GM18498 (cell line): ENCODE data around the gene HOXC11.

ENCODE experiments used
- ATAC-seq: cut with Tn5 transposase; IDR thresholded peaks from one replicate; pipeline ENCODE4 v1.9.1; 2021; ENCODE audit warnings: mild to moderate bottlenecking, moderate library complexity; ENCODE audit not compliant: unreplicated experiment

Gene HOXC11

DNA sequence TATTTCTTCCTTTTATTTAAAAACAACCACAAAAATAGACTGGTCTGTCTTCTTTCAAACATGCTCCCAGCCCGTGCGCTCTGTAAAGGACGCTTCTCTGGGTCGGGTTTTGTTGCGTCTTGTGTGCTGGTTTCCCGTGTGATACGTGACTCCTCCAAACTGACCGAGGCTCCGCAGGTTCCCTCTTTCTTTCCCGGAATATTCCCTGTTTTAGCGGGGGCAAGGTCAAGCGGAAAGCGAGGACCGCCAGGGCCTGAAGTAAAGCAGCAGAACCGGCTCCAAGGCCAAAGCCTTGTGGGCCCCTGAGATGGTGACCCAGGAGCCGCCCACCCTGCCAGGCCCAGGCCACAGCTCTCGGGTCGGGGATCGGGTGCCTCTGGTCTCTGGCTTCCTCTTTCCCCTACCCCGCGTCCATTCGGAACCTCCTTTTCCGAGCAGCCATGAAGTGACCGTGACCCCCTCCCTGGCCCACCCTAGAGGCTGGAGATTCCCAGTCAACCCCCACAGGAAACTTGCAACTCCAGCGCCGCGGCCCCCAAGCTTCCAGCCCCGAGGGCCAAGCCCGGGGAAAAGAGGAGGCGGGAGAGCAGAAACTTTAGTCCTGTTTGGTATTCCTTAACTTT, 11.1 kb downstream of the HOXC11 start:
- ATAC-seq = no peak

DNA sequence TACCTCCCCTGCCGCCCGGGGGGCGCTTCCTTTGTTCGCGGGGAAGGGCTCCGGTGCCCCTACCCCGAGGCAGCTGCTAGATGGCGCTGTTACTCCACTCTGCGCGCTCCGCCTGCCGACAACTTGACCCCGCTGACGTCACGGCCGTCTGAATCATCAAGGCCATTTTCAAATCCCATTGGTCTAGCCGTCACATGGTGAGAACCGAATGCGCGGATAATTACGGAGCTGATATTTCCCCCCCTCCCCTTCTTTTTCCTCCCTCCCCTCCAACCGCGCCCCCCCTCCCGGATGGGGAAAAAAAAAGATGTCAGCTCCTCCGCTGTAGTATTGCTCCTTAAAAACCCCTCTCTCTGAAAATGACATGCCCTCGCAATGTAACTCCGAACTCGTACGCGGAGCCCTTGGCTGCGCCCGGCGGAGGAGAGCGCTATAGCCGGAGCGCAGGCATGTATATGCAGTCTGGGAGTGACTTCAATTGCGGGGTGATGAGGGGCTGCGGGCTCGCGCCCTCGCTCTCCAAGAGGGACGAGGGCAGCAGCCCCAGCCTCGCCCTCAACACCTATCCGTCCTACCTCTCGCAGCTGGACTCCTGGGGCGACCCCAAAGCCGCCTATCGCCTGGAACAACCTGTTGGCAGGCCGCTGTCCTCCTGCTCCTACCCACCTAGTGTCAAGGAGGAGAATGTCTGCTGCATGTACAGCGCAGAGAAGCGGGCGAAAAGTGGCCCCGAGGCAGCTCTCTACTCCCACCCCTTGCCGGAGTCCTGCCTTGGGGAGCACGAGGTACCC, 12.2 kb downstream of the HOXC11 start, which contains the start of gene HOXC10:
TSS of gene HOXC10 (plus strand) at position 246 of the 791 bp plus-strand sequence. CDS start at position 360, 114 bp downstream.
- no peak for ATAC-seq

DNA sequence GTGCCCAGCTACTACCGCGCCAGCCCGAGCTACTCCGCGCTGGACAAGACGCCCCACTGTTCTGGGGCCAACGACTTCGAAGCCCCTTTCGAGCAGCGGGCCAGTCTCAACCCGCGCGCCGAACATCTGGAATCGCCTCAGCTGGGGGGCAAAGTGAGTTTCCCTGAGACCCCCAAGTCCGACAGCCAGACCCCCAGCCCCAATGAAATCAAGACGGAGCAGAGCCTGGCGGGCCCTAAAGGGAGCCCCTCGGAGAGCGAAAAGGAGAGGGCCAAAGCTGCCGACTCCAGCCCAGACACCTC, 12.7 kb downstream of the HOXC11 start:
- ATAC-seq = no peak

DNA sequence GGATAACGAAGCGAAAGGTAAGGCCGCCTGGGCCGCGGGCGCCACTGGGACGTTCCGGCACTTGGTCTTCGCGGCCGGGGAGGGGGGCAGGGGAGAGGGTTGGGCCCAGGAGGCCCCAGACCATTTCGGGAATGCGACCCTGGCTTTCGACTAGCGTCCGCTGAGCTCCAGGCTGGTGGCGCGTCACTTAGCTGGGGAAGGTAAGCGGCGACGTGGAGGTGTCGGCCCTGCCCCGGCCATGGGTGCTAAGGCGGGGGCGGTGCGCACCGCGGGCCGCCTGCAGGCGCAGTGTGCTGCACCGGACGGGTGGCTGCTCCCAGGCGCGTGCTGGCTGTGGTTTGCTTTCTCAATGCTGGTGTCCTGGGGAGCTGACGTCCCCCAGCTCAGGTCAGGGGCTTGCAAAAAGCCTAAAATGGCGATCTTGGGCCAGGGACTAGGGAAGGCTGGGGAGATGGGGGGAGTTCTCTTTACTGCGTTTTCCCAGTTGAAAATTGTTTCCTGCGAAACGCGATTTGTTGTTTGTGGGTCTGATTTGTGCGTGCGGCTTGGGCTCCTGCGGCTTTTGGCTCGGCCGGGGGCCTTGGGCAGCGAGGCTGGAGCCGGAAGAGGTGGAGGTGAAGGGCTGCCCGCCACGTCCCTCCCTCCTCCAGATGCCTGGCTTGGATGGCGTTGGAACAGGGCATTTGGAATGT, 13.2 kb downstream of the HOXC11 start:
- ATAC-seq = no peak

DNA sequence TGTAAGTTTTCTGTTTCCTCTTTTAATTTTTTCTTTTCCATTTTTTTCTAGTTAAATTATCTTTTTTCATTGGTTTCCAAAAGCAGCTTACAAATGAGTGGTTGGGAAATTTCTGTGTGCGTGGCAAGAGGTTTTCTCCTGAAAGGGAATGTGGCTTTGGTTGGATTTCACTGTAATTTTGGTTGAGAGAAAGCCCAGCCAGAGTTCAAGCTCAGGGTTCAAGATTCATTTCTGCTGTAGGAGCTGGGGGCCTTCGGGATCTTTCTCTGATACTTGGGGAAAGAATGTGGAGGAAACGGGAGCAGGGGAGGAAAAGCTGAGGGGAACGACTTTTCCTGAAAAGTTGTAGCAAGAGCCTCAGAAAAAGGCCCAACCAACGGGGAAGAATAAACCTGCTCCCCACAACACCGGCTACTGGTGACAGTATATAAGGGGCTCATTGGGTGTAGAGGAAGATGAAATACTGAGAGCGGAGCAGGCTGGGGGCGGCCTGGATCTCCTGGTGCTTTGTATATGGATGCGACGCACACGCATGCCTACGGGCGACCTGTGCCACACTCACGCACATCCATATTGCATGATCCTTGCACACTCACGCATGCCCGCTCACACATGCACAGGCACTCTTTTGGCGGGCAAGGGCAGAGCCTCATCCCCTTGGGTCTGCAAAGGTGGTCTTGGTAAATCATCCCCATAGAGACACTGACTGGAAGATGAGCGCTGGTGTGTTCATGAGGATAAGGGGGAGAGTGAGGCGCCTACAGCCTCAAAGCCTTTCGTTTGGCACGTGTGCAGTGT, 14.0 kb downstream of the HOXC11 start:
- ATAC-seq = no peak

DNA sequence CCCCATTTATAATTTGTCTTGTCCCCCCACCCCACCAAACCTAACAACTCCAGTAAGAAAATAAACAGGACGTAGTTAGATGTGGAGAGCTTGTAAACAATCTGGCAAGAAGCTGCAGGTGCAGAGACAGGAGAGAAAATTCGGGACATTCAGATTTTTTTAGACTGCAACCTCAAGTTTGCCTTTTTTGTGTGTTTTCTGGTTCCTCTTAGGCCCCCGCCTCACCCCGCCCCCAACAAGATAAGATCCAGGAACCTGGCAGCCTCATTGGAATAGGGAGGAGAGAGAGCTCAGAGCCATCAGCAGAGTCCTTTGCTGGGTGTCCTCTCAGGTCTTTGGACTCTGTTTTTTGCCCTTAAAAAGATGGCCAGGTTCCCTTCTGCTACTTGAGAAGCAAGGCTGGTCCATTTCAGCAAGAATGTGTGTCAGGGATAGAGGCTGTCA, 14.9 kb downstream of the HOXC11 start:
- no peak for ATAC-seq

DNA sequence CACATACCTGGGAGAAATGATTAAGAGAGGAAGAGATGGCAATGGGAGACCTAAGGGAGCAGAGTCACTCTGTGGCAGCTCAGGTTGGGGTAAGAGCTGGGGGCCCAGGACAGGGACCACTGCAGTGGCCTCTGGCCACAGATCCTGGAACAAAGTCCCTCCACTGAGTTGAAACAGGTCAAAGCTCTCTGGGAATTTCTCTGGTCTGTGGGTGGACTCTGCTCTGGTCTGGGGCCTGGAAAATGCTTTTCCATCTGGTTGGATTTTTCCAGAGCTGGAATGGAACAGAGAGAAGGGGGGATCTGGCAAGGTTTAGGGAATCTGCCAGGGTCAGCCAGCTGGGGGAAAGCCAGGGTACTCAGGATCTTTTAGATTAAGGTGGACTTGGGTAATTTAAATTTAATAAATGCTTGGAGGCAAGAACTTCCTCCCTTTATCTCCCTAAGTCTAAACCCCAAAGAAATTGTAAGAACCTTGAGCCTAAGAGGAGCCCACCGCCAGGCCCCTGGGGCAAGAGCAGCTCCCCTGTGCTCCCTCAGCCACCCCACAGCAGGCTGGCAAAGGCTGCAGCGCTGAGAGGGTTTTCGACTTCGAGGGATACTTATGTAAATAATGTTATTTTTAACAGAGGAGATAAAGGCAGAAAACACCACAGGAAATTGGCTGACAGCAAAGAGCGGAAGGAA, 15.8 kb downstream of the HOXC11 start:
- no peak for ATAC-seq

DNA sequence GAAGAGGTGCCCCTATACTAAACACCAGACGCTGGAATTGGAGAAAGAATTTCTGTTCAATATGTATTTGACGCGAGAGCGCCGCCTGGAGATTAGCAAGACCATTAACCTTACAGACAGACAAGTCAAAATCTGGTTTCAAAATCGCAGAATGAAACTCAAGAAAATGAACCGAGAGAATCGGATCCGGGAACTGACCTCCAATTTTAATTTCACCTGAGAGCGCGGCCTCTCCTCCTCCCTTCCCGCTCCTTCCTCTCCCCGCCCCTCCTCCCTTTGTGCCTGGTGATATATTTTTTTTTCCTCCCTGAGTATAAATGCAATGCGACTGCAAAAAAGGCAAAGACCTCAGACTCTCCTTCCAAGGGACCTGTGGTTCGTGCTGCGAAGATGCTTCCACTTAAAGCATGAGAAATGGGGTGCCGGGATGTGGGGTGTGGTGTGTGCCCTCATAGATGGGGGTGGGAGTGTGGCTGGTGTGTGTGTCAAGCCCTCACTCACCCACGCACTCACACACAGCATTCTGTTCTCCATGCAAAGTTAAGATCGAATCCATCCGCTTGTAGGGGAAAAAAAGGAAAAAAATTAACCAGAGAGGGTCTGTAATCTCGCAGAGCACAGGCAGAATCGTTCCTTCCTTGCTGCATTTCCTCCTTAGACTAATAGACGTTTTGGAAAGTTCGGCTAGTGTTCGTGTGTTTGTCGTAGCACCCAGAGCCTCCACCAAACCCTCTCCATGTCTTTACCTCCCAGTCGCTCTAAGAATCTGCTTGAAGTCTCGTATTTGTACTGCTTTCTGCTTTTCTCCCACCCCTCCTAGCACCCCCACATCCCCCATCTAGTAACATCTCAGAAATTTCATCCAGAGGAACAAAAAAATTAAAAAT, 16.5 kb downstream of the HOXC11 start:
- ATAC-seq = no peak

DNA sequence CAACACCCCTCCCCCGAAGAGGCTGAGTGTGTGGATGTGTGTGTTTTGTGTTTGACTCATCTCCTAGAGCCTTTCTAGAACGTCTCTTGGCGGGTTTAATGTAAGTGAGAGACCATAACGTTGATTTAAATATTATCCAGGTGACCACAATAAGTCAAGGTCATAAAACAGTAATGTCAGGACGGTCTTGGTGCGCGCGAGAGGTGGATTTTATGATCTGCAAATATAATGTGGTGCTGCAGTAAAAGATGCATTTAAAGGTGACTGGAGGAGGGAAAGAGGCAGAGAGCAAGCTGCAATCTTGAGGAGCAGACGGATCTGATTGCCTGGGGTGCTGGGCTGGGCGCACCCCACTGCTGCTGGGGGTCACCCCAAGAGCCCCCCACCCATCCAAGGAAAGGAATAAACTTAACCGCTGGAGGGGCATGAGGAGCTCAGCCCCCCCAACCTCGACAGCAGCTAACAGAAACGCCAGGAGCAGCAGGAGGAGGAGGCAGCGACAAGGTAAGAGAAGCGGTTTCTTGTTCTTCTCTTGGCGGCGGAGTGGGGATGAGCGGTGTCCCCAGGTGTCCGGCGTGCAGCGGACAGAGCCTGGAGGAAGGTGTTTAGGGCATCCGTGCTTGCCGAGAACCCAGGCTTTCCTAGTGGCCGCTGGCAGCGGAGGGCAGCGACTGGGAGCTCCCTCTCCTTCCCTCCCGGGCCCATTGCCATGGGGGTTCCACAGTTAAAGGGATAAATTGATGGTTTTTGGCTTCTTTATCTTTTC, 17.6 kb downstream of the HOXC11 start:
- no peak for ATAC-seq

DNA sequence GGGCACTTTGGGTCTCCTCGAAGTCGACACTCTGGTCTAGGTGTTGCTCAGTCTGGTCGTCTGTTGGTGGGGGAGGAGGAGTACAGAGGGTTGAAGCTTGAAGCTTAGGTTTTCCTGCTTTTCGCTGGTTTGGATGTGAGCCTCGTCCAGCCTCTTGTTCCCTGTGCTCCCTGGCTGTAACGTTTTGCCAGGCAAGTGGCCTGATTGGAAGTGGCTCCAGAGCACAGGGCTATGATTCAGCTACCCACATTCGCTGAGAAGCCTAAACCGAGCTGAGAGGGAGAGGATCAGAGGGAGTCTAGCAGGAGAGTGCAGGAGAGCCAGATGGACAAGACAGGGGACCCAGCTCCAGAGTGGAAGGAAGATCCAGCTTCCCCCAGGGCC, 18.1 kb downstream of the HOXC11 start:
- no peak for ATAC-seq

DNA sequence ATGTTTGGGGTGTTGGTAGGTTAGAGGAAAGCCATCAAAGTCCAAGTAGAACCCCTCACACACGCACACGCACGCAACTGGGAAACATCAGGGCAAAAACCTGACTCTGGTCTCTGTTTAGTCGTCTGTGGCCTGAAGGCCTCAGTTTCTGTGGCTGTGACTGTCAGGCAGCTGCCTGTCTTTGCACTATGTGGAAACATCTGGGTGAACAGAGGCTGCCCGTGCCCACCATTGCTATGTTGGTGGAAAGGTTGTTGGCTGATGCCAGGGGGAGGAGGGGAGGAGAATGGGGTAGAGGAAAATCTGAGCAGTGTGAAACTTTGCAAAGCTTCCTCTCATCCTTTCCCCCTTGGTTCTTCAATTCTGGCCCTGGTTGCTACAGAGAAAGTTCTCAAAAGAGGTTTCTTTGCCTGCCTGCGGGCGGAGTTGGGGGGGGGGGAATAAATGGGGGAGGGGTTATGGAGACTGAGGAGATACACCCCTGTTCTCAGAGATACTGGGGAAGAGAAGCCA, 19.5 kb downstream of the HOXC11 start:
- ATAC-seq = no peak

DNA sequence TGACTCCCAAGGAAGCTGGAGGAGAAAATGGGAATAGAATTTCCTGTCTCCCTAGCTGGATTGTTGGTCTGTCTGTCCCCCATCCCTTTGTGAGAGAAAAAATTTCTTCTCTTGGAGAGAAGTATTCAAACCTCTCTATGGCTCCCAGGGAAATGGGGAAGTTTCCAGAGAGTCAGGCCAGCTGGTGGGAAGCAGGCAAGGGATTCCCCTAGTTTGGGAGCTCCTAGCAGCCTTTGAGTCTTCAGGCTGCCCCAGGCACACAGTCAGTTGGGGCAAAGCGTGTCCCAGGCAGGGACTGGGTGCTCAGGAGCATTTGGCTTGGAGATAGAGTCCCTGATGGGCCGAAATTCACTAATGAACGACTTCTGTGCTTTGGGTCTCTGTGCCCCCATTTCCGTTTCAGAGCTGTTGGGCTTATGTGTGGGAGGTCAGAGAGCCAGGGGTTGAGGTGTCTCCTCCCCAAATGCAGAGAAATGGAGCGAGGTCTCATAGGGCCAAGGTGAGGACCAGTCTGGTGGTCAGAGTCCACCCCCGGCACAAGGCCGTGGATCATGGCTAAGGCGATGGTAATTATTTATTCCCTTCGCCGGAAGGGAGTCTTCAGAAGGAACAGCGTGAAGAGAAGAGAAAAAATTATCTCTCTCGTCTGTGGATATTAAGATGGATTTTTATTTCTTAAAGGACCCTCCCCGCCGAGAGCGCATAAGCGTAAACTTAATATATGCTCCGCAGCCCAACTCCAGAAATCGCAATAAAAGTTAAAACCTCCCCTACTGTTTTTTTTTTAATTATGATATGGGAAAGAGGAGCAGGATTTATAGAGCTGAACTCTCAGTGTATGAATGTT, 20.5 kb downstream of the HOXC11 start:
- no peak for ATAC-seq

DNA sequence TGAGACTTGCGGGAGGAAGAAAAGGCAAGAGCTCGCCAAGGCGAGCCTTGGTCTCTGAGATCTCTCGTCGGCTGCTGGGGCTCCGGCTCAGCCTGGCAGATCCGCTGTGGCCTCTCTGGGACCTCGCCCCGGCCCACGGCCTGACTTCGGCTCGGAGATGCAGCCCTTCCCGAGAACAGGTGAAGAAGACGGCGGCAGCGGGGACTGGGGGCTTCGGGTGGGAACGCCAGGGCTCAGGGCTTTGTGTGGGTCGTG, 21.0 kb downstream of the HOXC11 start:
- no peak for ATAC-seq

DNA sequence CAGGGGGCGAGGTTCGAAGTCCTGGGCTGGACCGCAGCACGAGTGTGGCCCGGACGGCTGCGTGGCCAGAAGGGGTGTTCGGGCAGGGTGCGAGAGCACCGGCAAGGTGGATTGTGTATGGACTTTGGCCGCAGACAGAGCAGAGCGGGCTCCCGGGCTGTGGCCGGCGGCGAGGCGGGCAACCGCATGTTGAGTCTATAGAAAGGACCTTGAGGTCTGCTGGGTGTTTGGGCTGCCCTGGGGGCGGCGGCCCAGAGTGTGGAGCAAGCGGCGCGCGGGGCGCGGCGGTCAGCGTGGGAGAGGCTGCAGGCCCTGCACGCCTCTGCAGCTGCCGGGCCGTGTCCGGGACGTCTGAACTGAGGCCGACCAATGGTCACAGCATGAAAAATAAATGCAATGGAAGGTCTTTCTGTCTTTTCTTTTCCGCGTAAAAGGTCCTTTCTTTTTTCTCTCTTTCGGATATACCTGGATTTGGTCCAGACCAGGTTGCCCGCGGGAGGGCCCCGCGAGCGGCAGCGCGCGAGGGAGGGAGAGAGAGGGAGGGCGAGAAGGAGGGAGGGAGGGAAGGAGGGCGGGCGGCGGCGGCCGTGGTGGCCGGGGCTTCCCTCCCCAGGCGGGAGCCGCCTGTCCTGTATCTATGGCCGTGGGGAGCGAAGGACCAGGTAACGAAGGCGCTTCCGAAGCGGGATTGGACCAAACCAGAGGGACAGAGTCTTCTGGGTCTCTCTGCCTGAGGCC, 21.5 kb downstream of the HOXC11 start:
- no peak for ATAC-seq

DNA sequence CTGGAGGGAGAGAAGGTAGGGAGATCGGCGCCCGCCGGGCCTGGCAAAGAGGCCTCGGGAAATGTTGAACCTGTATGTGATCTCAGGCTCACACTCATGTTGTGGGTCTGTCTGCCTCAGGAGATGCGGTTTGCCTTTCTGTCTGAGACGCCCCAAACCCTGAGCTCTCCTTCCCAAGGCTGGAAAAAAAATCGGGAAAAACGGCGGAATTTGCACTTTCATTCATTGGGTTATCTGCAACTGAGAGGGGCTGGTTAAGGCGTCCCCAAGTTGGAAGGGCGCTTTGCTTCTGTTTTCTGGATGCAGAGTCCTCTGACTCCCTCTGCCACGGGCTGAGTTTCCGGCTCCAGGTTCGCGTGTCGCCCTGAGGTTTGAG, 22.1 kb downstream of the HOXC11 start:
- ATAC-seq = no peak

DNA sequence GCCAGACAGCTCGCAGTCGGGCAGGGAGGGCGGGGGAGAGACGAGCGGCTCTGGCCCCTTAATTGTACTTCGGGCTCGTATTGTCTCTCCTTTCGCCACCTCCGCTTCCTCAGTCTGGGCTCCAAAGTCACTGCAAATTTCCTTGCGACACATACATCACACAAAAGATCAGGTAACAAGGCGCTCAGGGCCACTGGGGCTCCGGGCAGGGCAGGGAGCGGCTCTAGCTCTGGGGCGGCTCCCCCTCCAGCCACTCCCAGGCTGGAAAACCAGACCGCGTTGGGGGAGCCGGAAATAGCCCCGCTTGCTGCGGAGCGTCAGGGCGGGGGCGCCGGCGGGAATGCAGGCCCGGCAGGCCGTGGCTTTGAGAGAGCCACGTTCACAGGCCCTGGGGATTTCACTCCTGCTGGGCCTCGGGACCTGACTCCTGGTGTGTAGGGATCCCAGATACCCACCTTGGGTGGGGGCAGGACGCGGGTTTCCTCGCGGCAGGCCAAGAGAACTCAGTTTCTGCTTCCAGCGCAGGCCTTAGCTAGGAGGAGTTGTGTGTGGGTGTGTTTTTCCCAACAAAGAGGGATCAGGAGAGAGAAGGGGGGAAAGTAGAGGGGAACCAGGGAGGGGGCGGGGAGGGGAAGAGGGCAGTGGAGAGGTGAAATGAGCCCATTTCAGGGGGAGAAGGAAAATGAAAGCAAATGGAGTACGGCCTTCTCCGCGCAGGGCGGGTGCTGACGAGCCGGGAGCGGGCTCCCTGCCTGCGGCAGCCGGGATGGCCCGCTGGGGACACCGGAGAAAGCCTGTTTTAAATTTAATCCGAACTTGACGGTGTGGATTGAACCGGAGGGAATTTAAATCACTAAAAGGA, 22.7 kb downstream of the HOXC11 start:
- ATAC-seq = no peak
